ENCODE results near the gene ISYNA1.

Gene ISYNA1

DNA sequence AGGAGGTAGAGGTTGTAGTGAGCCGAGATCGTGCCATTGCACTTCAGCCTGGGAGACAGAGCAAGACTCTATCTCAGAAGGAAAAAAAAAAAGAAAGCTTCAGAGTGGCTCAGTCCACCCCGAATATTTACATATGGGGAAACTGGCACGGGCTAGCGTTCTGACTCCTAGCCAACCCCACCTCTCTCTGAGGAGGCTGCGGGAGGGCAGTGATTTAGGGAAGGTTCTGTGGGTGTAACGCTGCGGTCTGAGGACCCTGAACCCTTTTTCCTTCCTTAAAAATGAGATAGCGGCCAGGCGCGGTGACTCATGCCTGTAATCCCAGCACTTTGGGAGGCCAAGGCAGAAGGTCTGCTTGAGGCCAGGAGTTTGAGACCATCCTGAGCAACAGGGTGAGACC lies 45.5 kb downstream of the ISYNA1 start:
- DNase-seq (ENCODE audit: low read depth), result no peak

DNA sequence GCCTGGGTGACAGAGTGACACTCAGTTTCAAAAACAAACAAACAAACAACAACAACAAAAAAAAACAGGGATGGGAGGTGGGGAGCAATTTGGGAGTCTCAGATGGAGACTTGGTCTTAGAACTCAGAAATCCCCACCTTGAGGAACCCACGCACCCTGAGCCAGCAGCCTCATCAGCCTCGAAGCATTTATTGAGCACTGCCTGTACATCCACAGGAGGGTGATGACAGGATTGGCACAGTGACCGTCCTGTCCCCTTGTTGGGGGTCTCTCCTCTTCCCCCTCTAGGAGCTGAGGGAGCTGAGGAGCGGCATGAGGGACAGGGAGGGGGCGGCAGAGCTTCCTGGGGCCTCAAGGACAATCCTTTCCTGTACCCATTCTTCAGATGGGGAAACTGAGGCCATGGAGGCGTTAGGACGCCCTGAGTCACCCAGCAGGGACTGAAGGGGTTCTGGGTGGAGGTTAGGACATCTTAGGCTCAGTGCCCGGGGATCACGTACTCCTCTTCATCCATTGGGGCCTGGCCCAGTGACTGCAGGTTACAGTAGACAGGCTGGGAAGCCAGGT lies 46.3 kb downstream of the ISYNA1 start:
- DNase-seq (ENCODE audit: low read depth), result no peak

DNA sequence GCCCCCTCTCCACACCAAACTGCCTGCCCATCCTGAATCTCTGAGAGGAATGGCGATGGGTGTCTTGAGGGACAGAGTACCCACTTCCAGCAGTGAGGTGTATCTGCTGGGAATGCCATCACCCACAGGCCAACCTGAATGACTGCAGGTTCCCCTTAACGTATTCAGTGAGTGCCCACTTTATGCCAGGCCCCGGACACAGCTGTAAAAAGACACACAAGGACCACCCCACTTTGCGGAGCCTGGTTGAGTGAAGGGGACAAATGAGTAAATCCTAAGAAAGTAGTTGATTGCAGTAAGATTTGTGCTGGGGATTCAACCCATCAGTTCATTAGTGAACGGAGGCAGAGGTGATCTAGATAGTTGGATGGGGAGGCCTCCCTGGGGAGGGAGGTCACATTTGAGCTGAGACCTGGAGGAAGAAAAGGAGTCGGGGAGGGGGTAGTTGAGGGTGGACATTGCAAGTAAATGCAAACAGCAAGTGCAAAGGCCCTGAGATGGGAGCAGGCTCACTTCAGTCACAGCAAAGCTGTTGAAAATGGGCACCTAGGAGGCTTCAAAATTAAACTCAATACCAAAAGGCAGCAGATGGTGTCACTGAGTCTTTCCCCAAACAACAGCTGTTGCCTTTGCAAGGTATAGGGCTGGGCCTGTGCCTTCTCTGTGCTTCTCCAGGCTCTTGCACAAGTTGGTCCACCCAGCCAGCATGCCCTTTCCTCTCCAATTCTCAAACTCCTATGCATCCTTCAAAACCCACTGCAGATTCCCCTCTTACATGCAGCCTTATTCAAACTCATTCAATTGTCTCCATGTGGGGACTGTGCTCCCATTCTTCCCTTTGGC lies 47.6 kb downstream of the ISYNA1 start:
- DNase-seq (ENCODE audit: low read depth), result no peak

DNA sequence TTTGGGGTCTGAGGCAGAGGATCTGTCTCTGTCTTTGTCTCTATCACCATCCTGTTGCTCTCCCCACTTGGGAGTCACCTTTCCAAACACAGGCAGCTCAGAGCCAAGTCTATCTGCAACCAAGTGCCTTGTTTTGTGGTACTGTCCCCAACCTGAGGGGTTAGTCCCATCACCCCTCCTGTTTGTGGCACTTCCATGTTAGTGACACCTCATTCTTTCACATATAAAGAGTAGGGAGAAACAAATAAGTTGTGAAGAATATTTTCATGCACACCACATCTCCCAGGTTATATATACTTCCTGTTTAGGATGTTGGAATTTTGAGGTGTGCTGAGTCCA lies 48.2 kb downstream of the ISYNA1 start:
- no peak for DNase-seq (ENCODE audit: low read depth)

DNA sequence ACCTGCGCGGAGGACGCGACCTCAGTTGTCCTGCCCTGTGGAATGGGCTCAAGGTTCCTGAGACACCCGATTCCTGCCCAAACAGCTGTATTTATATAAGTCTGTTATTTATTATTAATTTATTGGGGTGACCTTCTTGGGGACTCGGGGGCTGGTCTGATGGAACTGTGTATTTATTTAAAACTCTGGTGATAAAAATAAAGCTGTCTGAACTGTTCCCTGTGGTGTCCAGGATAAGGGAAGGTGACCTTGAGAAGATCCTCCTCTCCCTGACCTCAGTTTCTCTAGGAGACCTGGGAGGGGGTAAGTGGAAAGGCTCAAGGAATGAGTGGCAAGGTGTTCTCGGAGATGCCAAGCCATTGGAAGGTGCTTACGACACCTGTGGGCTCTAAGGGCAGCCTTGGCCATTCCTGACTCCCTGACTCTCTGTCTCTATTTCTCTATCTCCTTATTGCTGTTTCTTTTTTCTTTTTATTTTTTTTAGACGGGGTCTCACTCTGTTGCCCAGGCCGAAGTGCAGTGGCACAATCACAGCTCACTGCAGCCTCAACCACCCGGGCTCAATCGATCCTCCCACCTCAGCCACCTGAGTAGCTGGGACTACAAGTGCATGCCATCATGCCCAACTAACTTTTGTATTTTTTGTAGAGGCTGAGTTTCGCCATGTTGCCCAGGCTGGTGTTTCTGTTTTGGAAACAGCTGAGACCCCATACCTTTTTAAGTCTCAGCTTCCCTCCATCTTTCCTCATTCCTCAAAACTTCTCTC lies 48.8 kb downstream of the ISYNA1 start:
- DNase-seq (ENCODE audit: low read depth), result no peak

DNA sequence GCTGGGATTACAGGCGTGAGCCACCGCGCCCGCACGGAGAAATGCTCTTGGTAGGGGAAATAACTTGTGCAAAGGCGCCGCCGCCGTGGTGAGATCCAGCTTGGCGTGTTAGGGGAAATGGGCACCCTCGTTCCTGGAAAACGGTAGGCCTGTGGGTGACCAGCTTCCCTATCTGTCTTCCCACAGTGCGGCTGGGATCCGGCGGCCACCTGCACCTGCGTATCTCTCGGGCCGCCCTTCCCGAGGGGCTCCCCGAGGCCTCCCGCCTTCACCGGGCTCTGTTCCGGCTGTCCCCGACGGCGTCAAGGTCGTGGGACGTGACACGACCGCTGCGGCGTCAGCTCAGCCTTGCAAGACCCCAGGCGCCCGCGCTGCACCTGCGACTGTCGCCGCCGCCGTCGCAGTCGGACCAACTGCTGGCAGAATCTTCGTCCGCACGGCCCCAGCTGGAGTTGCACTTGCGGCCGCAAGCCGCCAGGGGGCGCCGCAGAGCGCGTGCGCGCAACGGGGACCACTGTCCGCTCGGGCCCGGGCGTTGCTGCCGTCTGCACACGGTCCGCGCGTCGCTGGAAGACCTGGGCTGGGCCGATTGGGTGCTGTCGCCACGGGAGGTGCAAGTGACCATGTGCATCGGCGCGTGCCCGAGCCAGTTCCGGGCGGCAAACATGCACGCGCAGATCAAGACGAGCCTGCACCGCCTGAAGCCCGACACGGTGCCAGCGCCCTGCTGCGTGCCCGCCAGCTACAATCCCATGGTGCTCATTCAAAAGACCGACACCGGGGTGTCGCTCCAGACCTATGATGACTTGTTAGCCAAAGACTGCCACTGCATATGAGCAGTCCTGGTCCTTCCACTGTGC lies 49.6 kb downstream of the ISYNA1 start:
- no peak for DNase-seq (ENCODE audit: low read depth)

DNA sequence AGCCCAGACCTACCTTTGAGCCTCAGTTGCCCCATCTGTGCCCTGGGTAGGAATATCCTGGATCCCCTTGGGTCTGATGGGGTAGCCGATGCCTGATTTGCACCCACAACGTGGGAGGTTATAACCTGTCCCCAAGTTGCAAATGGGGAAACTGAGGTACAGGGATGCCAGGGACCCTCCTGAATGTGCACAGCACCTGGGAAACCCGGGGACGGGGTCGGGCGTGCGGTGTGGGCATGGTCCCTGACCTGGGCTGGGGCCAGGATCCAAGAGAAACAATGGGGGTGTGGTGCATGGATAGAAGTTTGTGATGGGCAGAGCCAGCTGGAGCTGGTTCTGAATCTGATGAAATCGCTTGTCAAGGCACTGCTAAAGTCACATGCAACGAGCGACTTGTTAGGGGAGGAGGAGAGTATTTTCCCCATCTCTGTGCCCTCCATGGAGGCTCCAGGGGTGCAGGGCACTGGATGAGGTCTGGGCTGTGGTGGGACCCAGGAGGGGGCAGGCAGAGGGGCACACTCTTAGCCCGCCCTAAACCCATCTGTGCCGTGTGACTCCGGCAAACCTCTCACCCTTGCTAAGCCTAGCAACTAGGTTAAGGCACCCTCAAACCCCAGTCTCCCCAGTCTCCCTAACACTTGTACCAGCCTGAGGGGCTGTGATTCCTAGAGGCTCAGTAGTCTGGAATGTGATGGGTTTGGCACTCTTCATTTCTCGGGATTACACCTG lies 51.2 kb downstream of the ISYNA1 start:
- DNase-seq (ENCODE audit: low read depth), result no peak

DNA sequence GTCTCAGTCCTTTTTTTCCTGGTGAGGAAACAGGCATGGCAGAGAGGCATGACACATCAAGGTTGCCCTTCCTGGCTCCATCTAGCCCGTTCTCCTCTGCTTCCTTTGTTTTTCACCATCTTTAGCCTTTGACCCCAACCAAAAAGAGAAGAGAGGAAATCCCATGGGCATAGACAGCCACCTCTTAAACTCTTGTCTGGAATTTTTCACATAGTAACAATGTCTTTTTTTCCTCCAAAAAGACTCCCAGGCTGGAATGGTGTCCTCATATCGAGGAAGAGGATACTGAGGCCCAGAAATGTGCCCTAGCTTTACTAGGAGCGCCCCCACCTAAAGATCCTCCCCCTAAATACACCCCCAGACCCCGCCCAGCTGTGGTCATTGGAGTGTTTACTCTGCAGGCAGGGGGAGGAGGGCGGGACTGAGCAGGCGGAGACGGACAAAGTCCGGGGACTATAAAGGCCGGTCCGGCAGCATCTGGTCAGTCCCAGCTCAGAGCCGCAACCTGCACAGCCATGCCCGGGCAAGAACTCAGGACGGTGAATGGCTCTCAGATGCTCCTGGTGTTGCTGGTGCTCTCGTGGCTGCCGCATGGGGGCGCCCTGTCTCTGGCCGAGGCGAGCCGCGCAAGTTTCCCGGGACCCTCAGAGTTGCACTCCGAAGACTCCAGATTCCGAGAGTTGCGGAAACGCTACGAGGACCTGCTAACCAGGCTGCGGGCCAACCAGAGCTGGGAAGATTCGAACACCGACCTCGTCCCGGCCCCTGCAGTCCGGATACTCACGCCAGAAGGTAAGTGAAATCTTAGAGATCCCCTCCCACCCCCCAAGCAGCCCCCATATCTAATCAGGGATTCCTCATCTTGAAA lies 52.0 kb downstream of the ISYNA1 start, which contains the start of gene GDF15:
GDF15 (plus strand) TSS at position 484 of the 868 bp plus-strand sequence; CDS start at position 516, 32 bp downstream.
- DNase-seq (ENCODE audit: low read depth), result no peak

DNA sequence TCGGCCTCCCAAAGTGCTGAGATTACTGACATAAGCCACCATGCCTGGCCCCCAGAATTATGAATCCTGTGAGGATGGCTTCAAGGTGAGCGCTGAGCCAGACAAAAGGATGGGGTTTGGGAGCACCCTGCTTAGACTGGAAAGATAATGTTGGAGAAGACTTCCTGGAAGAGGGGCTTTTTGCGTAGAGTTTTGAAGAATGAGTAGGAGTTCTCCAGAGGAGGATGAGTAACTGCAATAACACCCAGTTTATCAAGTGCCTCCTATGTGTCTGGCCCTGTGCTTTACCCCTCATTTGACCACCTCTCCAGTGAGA lies 52.6 kb downstream of the ISYNA1 start:
- no peak for DNase-seq (ENCODE audit: low read depth)

DNA sequence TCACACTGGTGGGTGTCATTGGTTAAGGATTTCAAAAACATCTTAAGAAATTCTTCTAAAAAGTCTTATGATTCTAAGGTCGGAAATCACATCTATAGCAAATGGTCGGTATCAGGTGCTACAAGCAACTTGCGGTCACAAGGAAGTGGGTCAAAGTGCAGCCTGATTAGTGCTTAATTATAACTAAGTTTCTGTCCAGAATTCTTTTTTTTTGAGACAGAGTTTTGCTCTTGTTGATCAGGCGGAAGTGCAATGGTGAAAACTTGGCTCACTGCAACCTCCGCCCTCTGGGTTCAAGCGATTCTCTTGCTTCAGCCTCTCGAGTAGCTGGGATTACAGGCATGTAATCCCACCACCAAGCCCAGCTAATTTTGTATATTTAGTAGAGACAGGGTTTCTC lies 53.2 kb downstream of the ISYNA1 start:
- no peak for DNase-seq (ENCODE audit: low read depth)

Measured in HS-5 (cell line).